A673 (cell line): ENCODE data around the gene ZNF444. TPM values are rescaled to one million over a fixed set of nuclear protein-coding genes. Genes with fewer than 3 reads are reported as not detected.
A peak's percentile ranks its signal among the peaks of the same experiment; 100 is the strongest.

ENCODE experiments used
- BruUV-seq: library from RNA; stranded (reverse); fragments of 400-500 nt; replicated peaks from 2 replicates; lab custom pipeline; 2021; lab: Mats Ljungman, UMichigan
- CTCF ChIA-PET: fragments of 300-600 bp; sonication (Branson Sonifier 250); formaldehyde crosslinking; loops from one replicate; lab custom pipeline; 2022; ENCODE audit warnings: antibody characterized with exemption; lab: Charles Lee
- POLR2A ChIA-PET: fragments of 300-600 bp; sonication (Branson Sonifier 250); formaldehyde crosslinking; loops from one replicate; lab custom pipeline; 2022; ENCODE audit warnings: antibody characterized with exemption; ENCODE audit not compliant: low non-redundant PET; lab: Charles Lee
- DNase-seq: peaks from one replicate; pipeline ENCODE4 v3.0.0-alpha.2; 2015; ENCODE audit warnings: low spot score
- H3K27ac ChIP-seq: fragments of 200-600 bp; sonication (generic); 2 replicates; pipeline ENCODE4 v1.5.1; 2016; ENCODE audit warnings: mixed run types, low read depth, mild to moderate bottlenecking, mixed read lengths, antibody characterized with exemption, low read length; ENCODE audit not compliant: poor library complexity, severe bottlenecking
- H3K27me3 ChIP-seq: fragments of 200-600 bp; sonication (generic); replicated peaks from 2 replicates; pipeline ENCODE4 v1.6.1; 2017; ENCODE audit warnings: mixed run types, low read depth, mild to moderate bottlenecking, mixed read lengths, antibody characterized with exemption, low read length; ENCODE audit not compliant: insufficient read depth, poor library complexity
- H3K36me3 ChIP-seq: fragments of 200-600 bp; sonication (generic); 2 replicates; pipeline ENCODE4 v1.6.1; 2016; ENCODE audit warnings: mixed run types, mild to moderate bottlenecking, mixed read lengths, antibody characterized with exemption, low read length; ENCODE audit not compliant: insufficient read depth, poor library complexity, severe bottlenecking
- H3K4me1 ChIP-seq: fragments of 200-600 bp; sonication (generic); 2 replicates; pipeline ENCODE4 v1.6.1; 2017; ENCODE audit warnings: mixed run types, mild to moderate bottlenecking, mixed read lengths, antibody characterized with exemption, low read length; ENCODE audit not compliant: insufficient read depth, poor library complexity, severe bottlenecking
- H3K4me3 ChIP-seq: fragments of 200-600 bp; sonication (generic); 2 replicates; pipeline ENCODE4 v1.5.1; 2016; ENCODE audit warnings: low read depth, mixed run types, mild to moderate bottlenecking, mixed read lengths, low read length; ENCODE audit not compliant: poor library complexity, severe bottlenecking
- H3K9me3 ChIP-seq: fragments of 200-600 bp; sonication (generic); 2 replicates; pipeline ENCODE4 v1.6.1; 2016; ENCODE audit warnings: mixed run types, low read depth, mild to moderate bottlenecking, mixed read lengths, antibody characterized with exemption, low read length; ENCODE audit not compliant: poor library complexity, severe bottlenecking
- CTCF ChIP-seq: fragments of 300-800, 200-600 bp; sonication (generic); conservative IDR thresholded peaks from 2 replicates; pipeline ENCODE4 v1.5.1; 2017; ENCODE audit warnings: low read depth, mild to moderate bottlenecking, antibody characterized with exemption, low read length, moderate library complexity, mixed read lengths
- EZH2 ChIP-seq: fragments of 200-600 bp; sonication (generic); IDR thresholded peaks from 2 replicates; pipeline ENCODE4 v1.6.1; 2017; ENCODE audit warnings: borderline replicate concordance, low read depth, mild to moderate bottlenecking, mixed read lengths, antibody characterized with exemption, low read length; ENCODE audit not compliant: poor library complexity, severe bottlenecking
- intact Hi-C: fragments of 100-400 bp; cut with micrococcal nuclease; formaldehyde crosslinking; loops from one replicate; pipeline ENCODE4 v1.10.0; 2022; ENCODE audit not compliant: unreplicated experiment
- total RNA-seq: library from RNA; stranded (reverse); gene quantifications from 2 replicates; pipeline ENCODE4 v1.2.3, GENCODE V29; 2021

The ZNF444 gene
- total RNA-seq, 1 experiment from 2014 or later = 45.3 TPM

GRCh38 chr19:56101746-56102535 is 39.1 kb upstream of the ZNF444 start:
- CTCF ChIA-PET = no interaction called here
- Histone ChIP-seq H3K9me3 (no peaks in the 10 kb centered on the region), H3K27me3 (no peaks in the 10 kb centered on the region), H3K4me1 (peaks cover 6% of the 10 kb centered on the region), H3K4me3 (no peak overlapping the region), H3K36me3 (peaks cover 6% of the 10 kb centered on the region), H3K27ac (no peak overlapping the region)
- TF ChIP-seq CTCF (no peak), EZH2 (no peak)
- POLR2A ChIA-PET = no interaction called here
- no peak for DNase-seq
- no TSS peak for BruUV-seq
- intact Hi-C loops = no loop called here

- no peaks in the 10 kb centered on the region for H3K27me3 ChIP-seq
- no peaks in the 10 kb centered on the region for H3K9me3 ChIP-seq
- intact Hi-C loops = no loop called here
- ChIA-PET CTCF (no interaction called here), POLR2A (no interaction called here)
- DNase-seq = no peak
- no TSS peak for BruUV-seq
- no peak overlapping the region for H3K4me3 ChIP-seq
- peaks cover 6% of the 10 kb centered on the region for H3K36me3 ChIP-seq
- peak overlapping the region; percentile 23 for H3K27ac ChIP-seq
- TF ChIP-seq CTCF (no peak), EZH2 (no peak)
- H3K4me1 ChIP-seq = peaks cover 14% of the 10 kb centered on the region
These were observed 38.0 kb upstream of the ZNF444 start for GRCh38 chr19:56103027-56103614.

GRCh38 chr19:56104423-56104822 is 36.7 kb upstream of the ZNF444 start:
- POLR2A ChIA-PET = no interaction called here
- CTCF ChIA-PET = interaction anchor here (1.0 to 1.3 kb wide), 2 partner anchors 28 to 67 kb away, joined by 4 to 9 read pairs; no protein-coding TSS in a partner anchor
- TF ChIP-seq EZH2 = no peak
- TF ChIP-seq CTCF = no peak
- Histone ChIP-seq H3K27ac (no peak overlapping the region), H3K9me3 (no peaks in the 10 kb centered on the region), H3K36me3 (peaks cover 6% of the 10 kb centered on the region), H3K4me1 (peaks cover 27% of the 10 kb centered on the region), H3K27me3 (no peaks in the 10 kb centered on the region), H3K4me3 (no peak overlapping the region)
- no TSS peak for BruUV-seq
- DNase-seq = no peak
- intact Hi-C loops = loop anchor here (2.0 kb wide), 1 partner anchor 68 kb away; no protein-coding TSS in a partner anchor
